Suprapubic skin (tissue), 4 donors: ENCODE measurements around the gene PRR7. TPM values are rescaled to one million over a fixed set of nuclear protein-coding genes. Genes with fewer than 3 reads are reported as not detected.

ENCODE experiments used
- DNase-seq, 2 donors: peaks; one replicate each; pipeline ENCODE4 v3.0.0-alpha.2; 2019; ENCODE audit warnings: low spot score in 2 of 2
- H3K27ac ChIP-seq: fragments of 200-600 bp; sonication (generic); one replicate; pipeline ENCODE4 v1.5.1; 2019
- H3K27me3 ChIP-seq: fragments of 200-600 bp; sonication (generic); one replicate; pipeline ENCODE4 v1.5.1; 2019
- H3K36me3 ChIP-seq: fragments of 200-600 bp; sonication (generic); one replicate; pipeline ENCODE4 v1.5.1; 2019
- H3K4me1 ChIP-seq: fragments of 200-600 bp; sonication (generic); one replicate; pipeline ENCODE4 v1.5.1; 2019
- H3K4me3 ChIP-seq: fragments of 200-600 bp; sonication (generic); one replicate; pipeline ENCODE4 v1.5.1; 2019; ENCODE audit warnings: mild to moderate bottlenecking
- H3K9me3 ChIP-seq: fragments of 200-600 bp; sonication (generic); one replicate; pipeline ENCODE4 v1.5.1; 2019
- CTCF ChIP-seq, 2 donors: fragments of 200-600 bp in 1 of 2; fragments of 450-650 bp in 1 of 2; sonication (generic) in 1 of 2; IDR thresholded peaks; one replicate each; pipeline ENCODE4 v1.5.1; 2016 to 2019; ENCODE audit warnings: antibody characterized with exemption in 2 of 2, mild to moderate bottlenecking in 1 of 2, moderate library complexity in 1 of 2
- EP300 ChIP-seq: sonication (generic); formaldehyde crosslinking; IDR thresholded peaks from one replicate; pipeline ENCODE4 v1.6.1; 2017; ENCODE audit warnings: antibody characterized with exemption
- POLR2A ChIP-seq, 2 donors: fragments of 450-650 bp; IDR thresholded peaks; one replicate each; pipeline ENCODE4 v1.6.1; 2017; ENCODE audit warnings: antibody characterized with exemption in 2 of 2, mild to moderate bottlenecking in 2 of 2, moderate library complexity in 2 of 2
- POLR2AphosphoS5 ChIP-seq, 3 donors: sonication (generic); formaldehyde crosslinking; IDR thresholded peaks; one replicate each; pipeline ENCODE4 v1.6.1; 2017; ENCODE audit warnings: antibody characterized with exemption in 3 of 3
- WGBS: methylation state at CpG from one replicate; pipeline ENCODE4 v1.1.5; 2018; 5-methylcytosine and 5-hydroxymethylcytosine counted together
- total RNA-seq, 4 donors: library from RNA; depleted of rRNA; stranded (reverse); fragments of >200 nt; gene quantifications; one replicate each; pipeline ENCODE4 v1.1.0, GENCODE V29; 2016

Gene PRR7
- total RNA-seq, 4 donors from 2014 or later, result 5.7 to 9.8 (median 7.8) TPM

DNA sequence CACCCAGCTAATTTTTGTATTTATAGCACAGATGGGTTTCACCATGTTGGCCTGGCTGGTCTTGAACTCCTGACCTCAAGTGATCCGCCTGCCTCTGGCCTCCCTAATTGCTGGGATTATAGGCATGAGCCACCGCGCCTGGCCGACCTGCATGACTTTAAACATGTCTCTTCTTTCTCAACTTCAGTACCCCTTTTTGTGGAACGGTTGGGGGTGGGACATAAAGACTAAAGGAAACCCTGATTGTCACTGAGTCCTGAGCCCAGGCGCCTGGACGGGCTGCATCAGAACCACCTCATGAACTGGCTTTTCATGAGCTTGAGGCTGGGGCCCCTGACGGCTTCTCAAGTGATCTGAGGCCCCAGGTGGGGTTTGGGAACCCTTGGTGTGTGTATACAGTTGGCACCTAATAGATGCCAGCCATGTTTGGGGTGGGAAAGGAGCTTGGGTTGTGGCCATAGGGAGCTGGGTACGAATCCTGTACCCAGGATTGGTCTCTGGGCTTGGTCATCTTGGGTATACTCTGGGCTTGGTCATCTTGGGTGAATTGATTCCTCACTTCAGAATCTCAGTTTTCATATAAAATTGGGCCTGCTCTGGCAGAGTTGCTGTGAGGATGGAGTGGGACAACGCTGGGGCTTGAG, 17.9 kb upstream of the PRR7 start:
- TF ChIP-seq CTCF (IDR thresholded peaks at IDR 0.05) (no peak), POLR2A (IDR thresholded peaks at IDR 0.05) (no peak), POLR2AphosphoS5 (IDR thresholded peaks at IDR 0.05) (no peak), EP300 (no peak)
- Histone ChIP-seq H3K27me3 (no peaks in the 10 kb centered on the region), H3K4me1 (peaks cover 76% of the 10 kb centered on the region), H3K9me3 (no peaks in the 10 kb centered on the region), H3K27ac (no peak overlapping the region), H3K4me3 (peak overlapping the region; percentile 87), H3K36me3 (peaks cover 22% of the 10 kb centered on the region)
- no peak for DNase-seq
- whole genome bisulfite sequencing, result 77% methylated on average over 10 of the region's 10 CpGs

- H3K27ac ChIP-seq, result peak overlapping the region; percentile 16
- no peaks in the 10 kb centered on the region for H3K9me3 ChIP-seq
- no peak for TF ChIP-seq POLR2AphosphoS5 (IDR thresholded peaks at IDR 0.05)
- H3K4me1 ChIP-seq, result peaks cover 83% of the 10 kb centered on the region
- peak in 1 of 2 donors; percentile 83 for DNase-seq
- H3K27me3 ChIP-seq, result no peaks in the 10 kb centered on the region
- H3K36me3 ChIP-seq, result peaks cover 28% of the 10 kb centered on the region
- no peak overlapping the region for H3K4me3 ChIP-seq
- 65% methylated on average over 2 of the region's 6 CpGs for WGBS
Measured at GRCh38 chr5:177429248-177430040, 17.2 kb upstream of the PRR7 start.

GRCh38 chr5:177430140-177430951, 16.3 kb upstream of the PRR7 start:
- peaks cover 81% of the 10 kb centered on the region for H3K4me1 ChIP-seq

DNA sequence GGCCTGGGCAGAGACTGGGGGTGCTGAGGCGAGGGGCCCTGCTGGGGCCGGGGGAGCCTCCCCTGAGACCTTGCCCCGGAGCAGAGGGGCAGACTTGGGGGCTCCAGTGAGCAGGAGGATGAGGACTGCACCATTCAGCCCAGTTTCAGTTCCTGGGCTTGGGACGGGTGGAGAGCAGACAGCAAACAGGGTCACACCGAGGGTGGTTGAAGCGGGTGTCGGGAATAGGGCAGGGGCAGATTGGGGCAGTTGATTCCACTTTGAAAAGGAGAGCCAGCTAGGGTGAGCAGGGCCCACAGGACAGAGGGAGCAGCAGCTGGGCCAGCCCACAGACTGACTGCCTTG, 15.7 kb upstream of the PRR7 start:
- peaks cover 43% of the 10 kb centered on the region for H3K36me3 ChIP-seq
- peak overlapping the region; percentile 15 for H3K27ac ChIP-seq
- DNase-seq, result no peak
- peaks cover 76% of the 10 kb centered on the region for H3K4me1 ChIP-seq
- H3K9me3 ChIP-seq, result no peaks in the 10 kb centered on the region
- TF ChIP-seq CTCF (IDR thresholded peaks at IDR 0.05) (no peak), POLR2A (IDR thresholded peaks at IDR 0.05) (no peak), POLR2AphosphoS5 (IDR thresholded peaks at IDR 0.05) (no peak), EP300 (no peak)
- no peak overlapping the region for H3K4me3 ChIP-seq
- H3K27me3 ChIP-seq, result no peaks in the 10 kb centered on the region
- WGBS, result 73% methylated on average over 7 of the region's 7 CpGs

More at GRCh38 chr5:177430140-177430951, 16.3 kb upstream of the PRR7 start:
- Histone ChIP-seq H3K27me3 (no peaks in the 10 kb centered on the region), H3K27ac (peak overlapping the region; percentile 16), H3K9me3 (no peaks in the 10 kb centered on the region), H3K4me3 (no peak overlapping the region), H3K36me3 (peaks cover 37% of the 10 kb centered on the region)
- TF ChIP-seq EP300 (no peak), POLR2A (IDR thresholded peaks at IDR 0.05) (no peak)
- no peak for DNase-seq
- WGBS, result 75% methylated on average over 16 of the region's 26 CpGs

GRCh38 chr5:177431317-177432142, 15.1 kb upstream of the PRR7 start:
- Histone ChIP-seq H3K36me3 (peaks cover 49% of the 10 kb centered on the region), H3K27ac (peak overlapping the region; percentile 15)

More at GRCh38 chr5:177431317-177432142, 15.1 kb upstream of the PRR7 start:
- peak in 1 of 2 donors; percentile 74 for DNase-seq
- 70% methylated on average over 6 of the region's 29 CpGs for WGBS
- Histone ChIP-seq H3K4me3 (no peak overlapping the region), H3K9me3 (no peaks in the 10 kb centered on the region), H3K4me1 (peaks cover 76% of the 10 kb centered on the region), H3K27me3 (no peaks in the 10 kb centered on the region)
- TF ChIP-seq CTCF (IDR thresholded peaks at IDR 0.05) (no peak), POLR2AphosphoS5 (IDR thresholded peaks at IDR 0.05) (peak in 1 of 3 donors; percentile 26), EP300 (no peak), POLR2A (IDR thresholded peaks at IDR 0.05) (no peak)
